Limb (tissue), 2 donors: ENCODE measurements around the gene C11orf87.

Experiments used
- DNase-seq, 2 donors: peaks; one replicate each; pipeline ENCODE4 v3.0.0-alpha.2; 2016; ENCODE audit errors: extremely low spot score in 2 of 2

C11orf87 gene

DNA sequence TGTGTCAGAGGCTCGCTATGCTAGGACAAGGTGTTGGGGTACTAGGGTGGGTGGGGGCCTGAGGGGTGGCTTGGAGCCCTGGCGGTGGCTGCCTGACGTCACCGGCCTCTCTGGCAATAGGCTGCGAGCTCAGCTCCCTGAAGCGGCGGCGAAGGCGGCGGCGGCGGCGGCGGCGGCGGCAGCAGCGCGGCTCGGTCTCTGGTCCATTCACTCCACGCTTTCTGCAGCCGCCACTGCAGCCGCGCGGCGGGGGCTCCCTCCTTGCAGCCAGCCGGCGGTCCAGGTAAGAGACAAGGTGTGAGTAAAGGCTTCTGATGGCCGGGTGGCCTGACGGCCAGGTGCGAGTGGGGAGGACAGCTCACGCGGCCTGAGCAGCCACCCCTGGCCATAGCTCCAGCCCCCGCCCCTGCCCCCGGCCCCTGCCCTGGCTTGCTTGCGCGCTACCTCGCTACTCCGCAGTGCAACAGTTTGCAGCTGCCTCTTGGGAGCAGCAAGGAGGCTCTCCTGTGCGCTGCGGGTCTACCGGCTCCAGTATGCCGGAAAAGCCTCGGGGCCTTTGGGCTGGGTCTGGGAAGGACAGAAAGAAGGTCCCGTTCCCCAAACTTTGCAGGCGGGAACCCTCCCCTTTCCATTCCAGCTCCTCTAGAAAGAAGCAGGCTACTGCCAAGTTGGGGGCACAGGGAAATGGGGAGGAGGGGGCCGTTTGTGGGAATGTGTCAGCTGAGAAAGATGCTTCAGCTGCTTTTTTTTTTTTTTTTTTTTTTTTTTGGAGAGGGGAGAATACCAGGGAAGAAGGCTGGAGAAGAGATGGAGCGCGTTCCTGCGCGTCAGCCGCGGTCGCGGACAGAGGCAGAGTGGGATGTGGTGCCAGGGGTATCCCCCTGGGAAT lies at the start of gene C11orf87:
Gene C11orf87 (plus strand): TSS at position 210 of the 889 bp plus-strand sequence. CDS start 1,444 bp downstream, outside the sequence.
- DNase-seq: peak in 1 of 2 donors; percentile 74

- no peak for DNase-seq
Observed at GRCh38 chr11:109374032-109374431, 48.0 kb upstream of the C11orf87 start.

- no peak for DNase-seq
Observed at GRCh38 chr11:109374441-109374840, 47.5 kb upstream of the C11orf87 start.

DNA sequence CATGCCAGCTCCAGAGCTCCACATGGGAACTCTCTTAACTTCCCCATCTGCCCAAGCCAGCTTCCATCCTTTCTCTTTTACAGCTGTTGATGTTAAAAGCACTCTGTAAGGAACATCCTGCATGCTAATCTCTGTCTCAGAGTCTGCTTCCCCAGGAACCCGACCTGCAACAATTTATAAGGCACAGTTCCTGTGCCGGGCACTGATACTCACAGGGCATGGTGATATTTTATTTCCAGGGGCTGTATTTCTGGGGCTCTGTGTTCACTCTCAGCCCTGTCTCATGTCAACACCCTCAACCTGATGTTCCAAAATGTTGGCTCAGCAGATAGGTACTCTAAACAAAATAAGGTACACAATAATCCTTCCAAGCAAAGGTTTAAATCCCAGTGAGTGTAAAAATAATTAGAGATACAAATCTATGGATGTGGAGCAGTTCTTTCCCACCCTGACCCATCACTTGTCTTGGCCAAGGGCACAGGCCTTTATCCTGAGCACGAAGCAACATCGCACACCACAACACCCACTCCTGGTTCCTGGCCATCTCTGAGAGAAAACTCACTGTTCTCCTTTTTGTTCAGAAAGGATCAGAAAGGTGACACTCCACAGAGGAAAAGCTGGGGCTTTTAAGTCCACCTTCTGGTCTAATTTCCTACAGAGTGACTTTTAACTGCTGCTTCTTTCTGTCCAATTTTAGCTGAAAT lies 44.8 kb upstream of the C11orf87 start:
- DNase-seq: no peak

DNA sequence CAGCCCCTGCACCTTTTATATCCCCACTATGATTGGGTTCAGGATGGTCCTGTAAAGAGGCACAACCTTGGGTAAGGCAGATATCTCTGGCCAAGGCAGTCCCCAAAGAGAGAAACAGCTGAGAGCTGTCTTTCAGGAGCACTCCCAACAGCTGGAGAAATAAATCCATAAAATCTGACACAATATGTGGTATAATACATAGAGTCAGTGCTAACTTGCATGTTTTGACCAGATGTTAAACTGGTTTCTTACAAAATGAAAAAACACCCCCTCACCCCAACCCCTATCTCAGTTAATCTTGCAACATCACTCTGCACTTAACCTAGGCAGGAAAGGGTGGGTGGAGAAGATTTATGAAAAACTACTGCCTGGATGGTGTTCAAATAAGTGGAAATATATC lies 44.0 kb upstream of the C11orf87 start:
- DNase-seq: peak in 1 of 2 donors; percentile 45

GRCh38 chr11:109383306-109383705 lies 38.7 kb upstream of the C11orf87 start:
- DNase-seq: peak in 1 of 2 donors; percentile 46

- DNase-seq: no peak
Observed at GRCh38 chr11:109384873-109385272, 37.1 kb upstream of the C11orf87 start.

DNA sequence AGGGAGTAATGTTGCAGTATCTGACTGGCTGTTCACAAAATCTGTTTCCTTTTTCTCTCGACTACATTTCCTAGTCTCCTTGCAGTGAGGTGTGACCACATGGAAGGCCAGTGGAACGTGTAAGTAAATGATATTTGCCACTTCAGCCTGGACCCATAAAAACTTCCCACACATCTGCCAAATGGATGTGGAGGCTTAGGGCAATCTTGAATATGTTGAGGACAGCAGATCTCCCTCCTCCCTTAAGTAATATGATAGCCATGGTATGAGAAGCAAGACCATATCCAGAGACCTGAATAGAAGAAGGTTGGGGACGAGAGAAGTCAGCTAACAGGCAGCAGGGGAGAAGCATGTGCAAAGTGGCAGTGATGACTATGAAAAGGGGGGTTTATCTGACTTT lies 33.0 kb upstream of the C11orf87 start:
- DNase-seq: no peak

GRCh38 chr11:109390752-109391151 lies 31.2 kb upstream of the C11orf87 start:
- DNase-seq: no peak

DNA sequence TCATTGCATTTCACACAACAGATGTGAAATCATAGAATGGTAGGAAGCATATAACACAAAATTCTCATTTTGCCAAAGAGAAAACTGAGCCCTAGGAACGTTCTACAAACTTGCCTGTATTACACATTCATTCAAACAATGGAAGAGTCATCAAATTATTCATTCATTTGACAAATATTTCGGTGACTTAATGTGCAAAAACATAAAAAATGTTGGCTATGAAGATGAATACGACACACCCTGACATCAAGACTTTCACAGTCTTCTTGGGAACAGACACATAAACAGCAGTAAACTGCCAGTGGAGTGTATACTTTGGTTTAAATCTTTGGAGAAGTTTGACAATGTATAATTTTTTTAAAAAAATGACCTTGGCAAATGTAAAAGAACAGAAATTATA lies 20.4 kb upstream of the C11orf87 start:
- no peak for DNase-seq

DNA sequence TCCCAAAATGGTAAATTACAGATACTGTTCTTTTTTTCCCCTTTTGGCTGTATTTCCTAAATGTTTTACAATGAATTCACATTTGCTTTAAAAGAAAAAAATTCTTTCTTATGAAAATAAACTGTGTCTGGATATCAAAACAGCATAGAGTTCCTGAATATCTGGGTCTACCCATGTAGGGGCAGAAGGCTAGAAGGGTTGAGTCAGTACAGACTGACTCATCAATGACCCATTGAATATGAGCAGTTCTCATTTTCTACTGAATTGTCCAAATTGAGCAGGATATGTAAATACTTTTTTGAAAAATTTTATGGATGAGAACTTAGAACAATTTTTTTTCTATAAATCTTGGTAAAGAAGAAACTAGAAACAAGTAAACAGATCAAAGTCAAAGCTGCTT lies 16.3 kb upstream of the C11orf87 start:
- no peak for DNase-seq

DNA sequence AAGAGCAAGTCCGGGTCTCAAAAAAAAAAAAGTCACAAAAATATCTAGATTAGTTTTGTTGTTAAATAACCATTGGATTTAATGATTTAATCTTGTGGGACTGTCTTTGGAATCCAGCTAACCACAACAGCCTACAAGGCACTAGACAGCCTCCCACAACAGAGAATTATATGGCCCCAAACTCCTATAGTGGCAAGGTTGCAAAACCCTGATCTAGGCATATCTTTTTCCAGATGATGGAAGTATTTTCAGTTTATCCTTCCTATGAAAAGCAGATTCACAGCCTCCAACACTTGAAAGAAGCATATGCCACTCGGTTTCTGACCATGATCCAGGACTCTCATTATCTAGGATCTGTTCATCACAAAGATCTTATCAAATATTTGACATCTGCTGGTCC lies 5.4 kb upstream of the C11orf87 start:
- DNase-seq: no peak

DNA sequence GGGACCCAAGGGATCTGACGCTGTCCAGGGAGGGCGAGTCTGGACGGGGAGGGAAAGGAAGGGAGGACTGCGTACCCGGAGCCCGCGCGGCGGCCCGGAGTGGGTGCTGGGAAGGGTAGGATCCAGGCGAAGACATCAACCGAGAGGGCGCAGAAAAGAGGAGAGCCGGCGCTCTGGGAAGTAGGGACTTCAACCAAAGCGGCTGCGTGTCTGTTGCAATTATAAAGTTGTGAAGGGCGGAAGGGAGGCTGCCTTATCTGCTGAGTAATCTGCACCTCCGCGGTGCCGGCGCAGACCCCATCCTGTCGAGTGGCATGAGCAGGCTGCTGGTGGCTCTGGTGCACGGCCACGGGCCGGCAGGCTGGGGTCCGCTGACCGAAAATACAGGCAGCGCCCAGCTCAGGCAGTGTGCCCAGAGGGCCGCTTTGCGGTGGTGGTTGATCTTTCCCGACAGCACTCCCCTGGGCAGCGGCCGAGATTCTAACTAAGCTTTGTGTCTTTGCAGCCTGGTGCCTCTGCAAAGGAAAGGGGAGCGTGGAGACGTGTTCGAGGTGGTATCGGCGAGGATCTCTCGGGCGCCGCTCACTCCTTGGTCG lies 978 bp downstream of the C11orf87 start:
- peak in 1 of 2 donors; percentile 60 for DNase-seq

GRCh38 chr11:109423466-109424190 lies 1.6 kb downstream of the C11orf87 start:
- DNase-seq: peak in 1 of 2 donors; percentile 43

DNA sequence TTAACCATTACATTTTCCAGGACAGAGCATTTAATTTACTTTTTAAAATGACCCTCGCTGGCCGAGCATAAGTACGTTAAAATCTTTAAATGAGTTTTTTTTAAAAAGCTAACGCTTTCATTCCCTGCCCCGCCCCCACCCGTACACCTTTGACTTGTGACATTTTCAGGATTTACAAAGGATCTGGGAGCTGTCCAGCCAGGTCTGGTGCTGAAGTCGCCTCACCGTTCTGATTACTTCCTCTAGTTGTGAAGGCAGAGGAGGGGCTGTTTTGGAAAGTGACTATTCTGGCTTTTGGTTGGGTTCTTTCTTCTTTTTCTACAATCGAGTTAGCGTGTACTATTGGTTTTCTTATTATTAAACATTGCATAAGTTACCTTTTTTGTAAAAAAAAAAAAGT lies 2.9 kb downstream of the C11orf87 start:
- peak in 1 of 2 donors; percentile 56 for DNase-seq

DNA sequence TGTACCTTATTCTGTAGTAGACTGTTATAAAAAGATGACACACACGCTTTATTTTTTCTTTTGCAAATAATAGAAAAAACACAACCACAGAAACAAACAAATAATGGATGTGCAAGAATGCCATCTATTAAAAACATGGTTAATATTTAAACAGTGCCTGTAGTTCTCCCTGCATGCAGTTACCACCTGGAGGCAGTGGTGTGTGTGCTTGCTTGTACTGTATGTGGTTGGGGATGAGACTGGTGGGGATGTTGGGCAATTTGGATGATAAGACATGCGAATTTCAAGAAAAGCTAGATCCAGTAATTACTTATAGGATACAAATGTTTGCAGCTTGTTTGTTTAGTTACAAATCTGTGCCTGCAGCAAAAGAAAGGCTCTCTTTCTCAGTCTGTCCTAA lies 3.6 kb downstream of the C11orf87 start:
- DNase-seq: no peak

DNA sequence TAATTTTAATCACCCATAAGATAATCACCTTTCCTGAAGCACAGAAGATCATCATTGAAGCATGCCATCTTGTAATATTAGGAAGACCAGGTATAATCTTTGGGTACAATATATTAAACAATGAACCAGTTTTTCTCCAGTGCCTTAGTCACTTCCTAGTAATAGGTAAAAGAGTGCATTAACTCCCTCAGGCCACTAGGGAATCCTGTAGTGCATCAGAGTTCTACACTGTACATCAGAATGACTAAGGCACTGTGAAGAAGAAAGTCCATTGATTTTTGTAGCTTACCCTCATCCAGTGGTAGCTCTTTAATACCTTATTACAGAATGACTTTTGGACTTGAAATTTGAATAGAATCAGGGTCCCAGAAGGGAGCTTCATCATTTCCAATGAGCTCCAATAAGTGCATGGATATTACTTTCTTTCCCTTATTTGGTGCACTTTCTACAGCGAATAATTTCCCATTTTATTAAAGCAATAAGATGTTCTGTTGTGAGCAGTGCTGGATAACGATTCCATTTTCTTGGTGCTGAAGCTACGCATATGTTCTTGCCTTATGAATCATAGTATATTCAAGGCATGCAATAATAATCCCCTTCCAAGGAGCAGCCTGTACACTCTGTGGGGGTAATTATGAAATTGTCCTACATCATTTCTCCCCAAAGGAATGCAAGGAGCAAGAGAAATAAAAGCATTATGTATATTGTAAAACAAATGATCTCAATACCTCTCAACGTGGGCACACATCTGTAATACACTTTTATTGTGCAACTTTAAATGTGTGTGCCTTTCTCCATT lies 4.7 kb downstream of the C11orf87 start:
- no peak for DNase-seq

GRCh38 chr11:109432105-109432504 lies 10.1 kb downstream of the C11orf87 start:
- no peak for DNase-seq

DNA sequence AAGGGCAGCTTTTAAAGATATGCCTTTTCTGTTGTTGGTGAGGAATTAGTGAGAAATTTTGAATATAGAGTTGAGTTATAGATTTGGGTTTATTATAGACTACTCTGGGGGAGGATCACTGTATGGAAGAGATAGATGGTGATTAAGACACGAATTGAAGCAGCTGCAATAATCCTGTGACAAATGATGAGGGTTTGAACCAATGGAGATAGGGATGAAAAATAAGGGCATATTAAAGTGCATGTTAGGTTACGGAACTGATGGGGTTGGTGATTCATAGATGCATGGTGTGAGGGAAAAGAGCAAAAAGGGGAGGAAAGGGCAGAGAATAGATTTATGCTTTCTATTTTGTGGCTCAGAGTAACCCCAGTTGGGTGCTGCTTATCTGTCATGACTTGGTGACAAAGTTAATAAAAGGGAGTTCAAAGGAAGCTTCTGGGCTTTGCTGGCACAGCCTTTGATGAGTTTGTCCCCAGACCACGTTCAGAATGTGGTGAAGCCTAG lies 11.8 kb downstream of the C11orf87 start:
- DNase-seq: no peak

DNA sequence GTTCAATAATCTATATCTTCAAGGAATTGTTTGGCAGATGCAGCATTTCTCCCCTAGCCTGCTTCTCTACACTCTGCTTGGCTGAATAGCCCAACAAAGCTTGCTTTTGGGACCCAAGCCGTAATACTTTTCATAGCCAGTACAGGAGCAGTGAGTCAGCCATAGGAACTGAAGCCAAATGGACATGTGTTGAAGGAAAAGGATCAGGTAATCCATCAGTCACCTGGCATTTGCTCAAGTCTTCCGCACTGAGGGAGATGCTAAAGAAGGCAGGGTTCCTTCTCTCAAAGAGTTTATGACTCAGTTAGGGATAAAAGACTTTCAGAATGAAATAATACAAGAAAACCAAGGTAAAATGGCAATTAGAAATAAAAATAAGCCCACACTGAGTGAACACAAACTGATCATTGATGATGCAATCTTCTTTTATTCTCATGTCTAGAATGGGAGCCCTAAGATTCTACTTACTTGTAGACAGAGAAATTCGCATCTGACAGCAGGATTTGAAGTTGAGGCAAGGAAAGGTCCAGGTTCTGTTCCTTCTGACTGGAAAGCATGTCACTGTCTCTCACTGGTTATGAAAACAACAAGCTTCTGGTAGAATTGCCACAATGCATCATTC lies 13.2 kb downstream of the C11orf87 start:
- DNase-seq: no peak
